GM19467 (cell line): ENCODE results near the gene CGB5.
A peak's percentile ranks its signal among the peaks of the same experiment; 100 is the strongest.

ENCODE experiments used
- ATAC-seq: cut with Tn5 transposase; IDR thresholded peaks from one replicate; pipeline ENCODE4 v1.9.1; 2021; ENCODE audit warnings: mild to moderate bottlenecking, moderate library complexity; ENCODE audit not compliant: unreplicated experiment

CGB5 gene

DNA sequence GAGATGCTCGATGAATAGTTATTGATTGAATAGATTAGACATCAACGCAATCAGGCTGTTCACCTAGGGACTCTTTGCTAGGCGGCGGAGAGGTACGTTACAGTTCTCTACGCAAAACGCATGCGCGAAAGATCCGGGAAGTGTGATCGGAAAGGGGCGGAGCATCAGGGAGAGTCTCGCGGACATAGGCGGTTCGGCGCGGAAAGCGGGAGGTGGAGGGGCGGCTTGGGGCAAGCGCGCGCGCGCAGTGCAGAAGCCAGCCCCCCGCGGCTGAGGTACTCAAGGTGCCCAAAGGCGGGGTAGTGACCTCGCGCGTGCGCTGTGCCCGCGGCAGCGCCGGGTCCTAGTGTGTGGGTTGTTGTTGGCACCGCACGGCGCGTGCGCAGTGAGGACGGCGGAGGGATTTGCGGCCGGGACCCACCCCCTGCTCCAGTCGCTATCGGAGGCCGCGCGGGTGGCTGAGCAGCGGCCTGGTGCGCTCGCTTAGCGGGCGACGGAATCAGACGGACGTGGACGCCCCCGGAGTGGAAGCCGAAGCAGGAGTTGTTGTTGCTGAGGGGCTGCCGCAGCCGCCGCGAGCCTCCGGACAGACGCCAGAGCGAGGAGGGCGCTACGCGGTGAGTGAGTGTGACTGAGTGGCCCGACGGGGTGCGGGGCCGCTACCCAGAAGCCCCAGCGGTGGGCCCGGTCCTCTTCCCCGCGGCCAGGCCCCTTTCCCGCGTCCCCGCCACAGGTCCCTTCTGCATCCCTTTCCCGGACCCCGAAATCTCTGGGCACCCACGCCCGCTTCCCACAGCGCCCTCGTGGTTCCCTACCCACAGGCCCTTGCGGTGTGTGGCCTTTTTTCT lies 41.6 kb downstream of the CGB5 start, which contains the start of gene SNRNP70:
Gene SNRNP70 (plus strand): TSS at position 432 of the 848 bp plus-strand sequence. CDS start 964 bp downstream, outside the sequence.
- peak; percentile 86 for ATAC-seq

DNA sequence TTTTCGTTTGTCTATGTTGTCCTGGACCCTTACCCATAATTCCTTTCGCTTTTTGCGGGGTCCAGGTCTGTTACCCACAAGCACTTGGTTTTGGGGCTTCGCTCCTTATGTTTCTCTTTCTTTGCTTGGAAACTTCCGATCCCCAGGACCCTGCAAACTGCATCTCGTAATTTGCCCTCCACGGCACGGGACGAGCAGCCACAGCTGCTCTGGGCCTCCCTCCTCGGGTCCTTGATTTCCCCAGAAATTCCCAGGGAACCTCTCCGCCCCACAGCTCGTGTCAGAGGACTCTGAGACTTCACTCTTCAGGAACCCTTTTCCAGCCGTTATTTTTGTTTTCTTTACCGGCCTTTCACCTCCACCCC lies 42.2 kb downstream of the CGB5 start:
- no peak for ATAC-seq

DNA sequence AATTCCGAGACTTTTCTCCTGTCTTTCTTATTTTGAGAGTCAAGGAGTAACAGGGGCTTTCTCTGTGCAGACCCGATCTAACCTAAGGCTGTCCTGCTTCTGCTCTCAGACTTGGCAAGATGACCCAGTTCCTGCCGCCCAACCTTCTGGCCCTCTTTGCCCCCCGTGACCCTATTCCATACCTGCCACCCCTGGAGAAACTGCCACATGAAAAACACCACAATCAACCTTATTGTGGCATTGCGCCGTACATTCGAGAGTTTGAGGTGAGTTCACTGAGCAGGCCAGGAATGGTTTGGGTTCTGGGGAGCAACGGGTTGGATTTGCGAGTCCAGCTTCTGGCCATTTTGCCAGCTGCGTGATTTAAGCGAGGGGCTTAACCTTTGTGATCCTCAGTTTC lies 42.6 kb downstream of the CGB5 start:
- ATAC-seq, result no peak

DNA sequence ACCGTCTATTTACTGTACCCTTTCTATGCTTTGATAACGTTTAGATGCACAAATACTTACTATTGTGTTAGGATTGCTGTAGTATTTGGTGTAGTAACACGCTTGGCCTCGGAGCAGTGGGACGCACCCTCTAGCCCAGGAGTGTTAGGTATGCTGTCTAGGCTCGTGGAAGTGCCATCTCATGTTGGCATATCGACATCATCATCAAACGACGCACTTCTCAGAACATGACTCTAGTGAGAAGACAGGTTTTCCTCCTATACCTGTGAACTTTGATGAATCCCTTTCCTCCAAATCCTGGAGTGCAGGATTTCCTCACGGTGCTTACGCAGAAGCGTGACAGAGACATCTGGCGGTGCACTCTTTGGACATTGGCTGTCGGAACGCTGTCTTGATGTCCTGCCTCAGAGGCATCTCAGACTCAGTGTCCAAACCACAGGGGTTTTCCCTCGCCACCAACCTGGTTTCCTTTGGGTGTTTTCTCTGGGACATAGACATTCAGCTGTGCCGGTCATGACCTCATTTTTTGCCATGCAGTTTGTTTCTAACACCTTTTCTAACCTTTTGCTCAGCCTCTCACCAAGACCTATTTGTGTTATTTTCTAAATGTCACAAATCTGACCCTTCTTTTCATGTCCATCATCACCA lies 47.9 kb downstream of the CGB5 start:
- ATAC-seq, result no peak

DNA sequence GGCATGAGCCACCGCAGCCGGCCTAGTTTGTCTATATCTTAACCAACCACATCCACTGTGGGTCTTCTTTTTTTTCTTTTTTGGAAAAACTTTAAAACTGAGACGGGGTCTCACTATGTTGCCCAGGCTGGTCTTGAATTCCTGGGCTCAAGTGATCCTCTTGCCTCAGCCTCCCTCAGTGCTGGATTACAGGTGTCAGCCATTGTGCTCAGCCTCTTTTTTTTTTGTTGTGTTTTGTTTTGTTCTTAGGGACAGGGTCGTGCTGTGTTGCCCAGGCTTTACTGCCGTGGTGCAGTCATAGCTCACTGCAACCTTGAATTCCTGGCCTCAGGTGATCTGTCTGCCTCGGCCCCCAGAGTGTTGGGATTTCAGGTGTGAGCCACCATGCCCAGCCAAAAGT lies 49.0 kb downstream of the CGB5 start:
- ATAC-seq, result no peak
